ENCODE measurements around the gene TEX53. TPM values are rescaled to one million over a fixed set of nuclear protein-coding genes. Genes with fewer than 3 reads are reported as not detected.

TEX53 gene
- total RNA-seq, 2 donors from 2014 or later, result not detected

DNA sequence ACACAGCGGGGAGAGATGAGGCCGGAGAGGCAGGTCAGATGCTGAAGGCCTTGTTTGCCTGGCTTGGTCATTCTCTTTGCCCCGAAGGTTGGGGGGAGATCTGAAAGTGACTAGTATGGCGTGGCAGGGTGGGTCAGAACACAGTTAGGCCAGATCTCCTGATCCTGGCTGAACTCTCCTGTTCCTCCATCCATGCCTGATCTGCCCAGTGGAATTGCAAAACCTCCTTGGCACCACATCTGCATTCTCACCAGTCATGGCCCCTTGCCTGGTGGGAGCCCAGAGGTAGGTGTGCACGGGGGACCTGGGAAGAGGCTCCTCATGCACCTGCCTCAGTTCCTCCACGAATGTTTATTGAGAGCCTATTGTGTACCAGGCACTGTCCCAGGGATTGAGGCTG is 23.2 kb downstream of the TEX53 start:
- Histone ChIP-seq H3K9me3 (ENCODE audit: control insufficient read depth, low read length) (no peaks in the 10 kb centered on the region), H3K4me1 (ENCODE audit: control insufficient read depth, insufficient read depth, low read length) (no peaks in the 10 kb centered on the region), H3K27ac (ENCODE audit: low read depth, low read length) (no peak overlapping the region), H3K36me3 (ENCODE audit: control insufficient read depth, insufficient read depth, low read length) (peaks cover 12% of the 10 kb centered on the region), H3K4me3 (ENCODE audit: low read length) (no peak overlapping the region), H3K9ac (ENCODE audit: extremely low read depth, low read length, poor library complexity, severe bottlenecking) (no peak overlapping the region), H3K27me3 (ENCODE audit: control insufficient read depth, insufficient read depth, low read length, poor library complexity, severe bottlenecking) (no peaks in the 10 kb centered on the region)
- Mint-ChIP-seq H3K27me3 (ENCODE audit: insufficient read depth) (no peaks in the 10 kb centered on the region), H3K36me3 (ENCODE audit: low read depth) (peaks cover 29% of the 10 kb centered on the region), H3K4me3 (no peak overlapping the region), H3K27ac (no peak overlapping the region), H3K4me1 (no peaks in the 10 kb centered on the region), H3K9me3 (no peaks in the 10 kb centered on the region)
- DNase-seq, result no peak
- WGBS, 2 experiments (ENCODE audit: insufficient coverage in 1 of 2, insufficient read length in 1 of 2), result 91% methylated on average over 5 to 6 of the region's 6 CpGs
- TF ChIP-seq, protein P1, sequence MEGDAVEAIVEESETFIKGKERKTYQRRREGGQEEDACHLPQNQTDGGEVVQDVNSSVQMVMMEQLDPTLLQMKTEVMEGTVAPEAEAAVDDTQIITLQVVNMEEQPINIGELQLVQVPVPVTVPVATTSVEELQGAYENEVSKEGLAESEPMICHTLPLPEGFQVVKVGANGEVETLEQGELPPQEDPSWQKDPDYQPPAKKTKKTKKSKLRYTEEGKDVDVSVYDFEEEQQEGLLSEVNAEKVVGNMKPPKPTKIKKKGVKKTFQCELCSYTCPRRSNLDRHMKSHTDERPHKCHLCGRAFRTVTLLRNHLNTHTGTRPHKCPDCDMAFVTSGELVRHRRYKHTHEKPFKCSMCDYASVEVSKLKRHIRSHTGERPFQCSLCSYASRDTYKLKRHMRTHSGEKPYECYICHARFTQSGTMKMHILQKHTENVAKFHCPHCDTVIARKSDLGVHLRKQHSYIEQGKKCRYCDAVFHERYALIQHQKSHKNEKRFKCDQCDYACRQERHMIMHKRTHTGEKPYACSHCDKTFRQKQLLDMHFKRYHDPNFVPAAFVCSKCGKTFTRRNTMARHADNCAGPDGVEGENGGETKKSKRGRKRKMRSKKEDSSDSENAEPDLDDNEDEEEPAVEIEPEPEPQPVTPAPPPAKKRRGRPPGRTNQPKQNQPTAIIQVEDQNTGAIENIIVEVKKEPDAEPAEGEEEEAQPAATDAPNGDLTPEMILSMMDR (conservative IDR thresholded peaks at IDR 0.05), result no peak

DNA sequence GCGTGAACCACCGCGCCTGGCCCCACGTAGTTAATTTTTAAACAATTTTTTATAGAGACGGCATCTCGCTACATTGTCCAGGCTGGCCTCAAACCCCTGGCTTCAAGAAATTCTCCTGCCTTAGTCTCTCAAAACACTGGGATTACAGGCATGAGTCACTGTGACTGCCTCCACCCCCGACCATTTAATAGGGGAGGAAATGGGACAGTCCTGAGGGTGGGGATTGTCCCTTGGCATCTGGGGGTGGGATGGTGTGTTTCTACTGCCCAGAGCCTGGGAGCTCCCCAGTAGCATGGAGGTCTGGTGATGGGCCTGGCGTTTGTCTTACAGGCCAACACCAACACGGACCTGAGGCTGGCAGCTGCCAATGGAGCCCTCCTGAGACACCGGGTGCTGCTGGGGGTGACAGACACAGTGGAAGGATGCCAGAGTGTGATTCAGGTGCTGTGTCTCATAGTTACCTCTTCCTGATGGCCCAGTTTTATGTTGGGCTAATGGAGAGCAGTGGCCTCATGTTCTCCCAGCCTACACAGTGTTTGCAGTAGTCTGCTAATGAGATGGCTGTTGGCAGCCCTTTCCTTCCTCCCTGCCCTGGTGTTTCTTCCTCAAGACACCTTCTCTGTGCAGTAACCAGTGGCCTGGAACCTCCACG is 24.0 kb downstream of the TEX53 start:
- Mint-ChIP-seq H3K27ac (no peak overlapping the region), H3K4me1 (no peaks in the 10 kb centered on the region), H3K36me3 (ENCODE audit: low read depth) (peaks cover 35% of the 10 kb centered on the region), H3K9me3 (no peaks in the 10 kb centered on the region), H3K27me3 (ENCODE audit: insufficient read depth) (no peaks in the 10 kb centered on the region), H3K4me3 (no peak overlapping the region)
- DNase-seq, result no peak
- H3K4me3 ChIP-seq (ENCODE audit: low read length), result no peak overlapping the region
- H3K9ac ChIP-seq (ENCODE audit: extremely low read depth, low read length, poor library complexity, severe bottlenecking), result no peak overlapping the region
- WGBS, 2 experiments (ENCODE audit: insufficient coverage in 1 of 2, insufficient read length in 1 of 2), result 91 to 94% methylated on average over 9 to 11 of the region's 11 CpGs
- TF ChIP-seq, protein P1 (conservative IDR thresholded peaks at IDR 0.05), result no peak
- no peaks in the 10 kb centered on the region for H3K27me3 ChIP-seq (ENCODE audit: control insufficient read depth, insufficient read depth, low read length, poor library complexity, severe bottlenecking)
- peaks cover 18% of the 10 kb centered on the region for H3K36me3 ChIP-seq (ENCODE audit: control insufficient read depth, insufficient read depth, low read length)
- H3K27ac ChIP-seq (ENCODE audit: low read depth, low read length), result no peak overlapping the region
- no peaks in the 10 kb centered on the region for H3K4me1 ChIP-seq (ENCODE audit: control insufficient read depth, insufficient read depth, low read length)
- no peaks in the 10 kb centered on the region for H3K9me3 ChIP-seq (ENCODE audit: control insufficient read depth, low read length)

DNA sequence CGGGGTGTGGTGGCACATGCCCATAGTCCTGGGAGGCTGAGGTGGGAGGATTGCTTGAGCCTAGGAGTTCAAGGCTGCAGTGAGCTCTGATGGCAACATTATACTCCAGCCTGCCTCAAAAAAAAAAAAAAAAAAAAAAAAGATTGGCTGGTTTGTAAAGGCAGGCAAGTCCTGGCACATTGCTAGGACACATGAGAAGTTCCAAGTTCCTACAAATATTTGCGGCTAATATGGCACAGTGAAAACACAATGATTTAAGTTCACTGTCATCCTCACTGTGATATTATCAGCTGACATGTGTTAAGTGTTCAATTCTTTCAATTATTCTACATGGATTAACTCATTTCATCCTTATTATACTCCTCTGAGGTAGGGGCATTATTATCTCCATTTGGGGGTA is 26.4 kb downstream of the TEX53 start:
- H3K4me3 ChIP-seq (ENCODE audit: low read length), result no peak overlapping the region
- H3K36me3 Mint-ChIP-seq (ENCODE audit: low read depth), result peaks cover 38% of the 10 kb centered on the region
- H3K4me1 ChIP-seq (ENCODE audit: control insufficient read depth, insufficient read depth, low read length), result no peaks in the 10 kb centered on the region
- H3K9ac ChIP-seq (ENCODE audit: extremely low read depth, low read length, poor library complexity, severe bottlenecking), result no peak overlapping the region
- WGBS, 2 experiments (ENCODE audit: insufficient coverage in 1 of 2, insufficient read length in 1 of 2), result 0% methylated on average over 2 of the region's 2 CpGs
- no peaks in the 10 kb centered on the region for H3K9me3 ChIP-seq (ENCODE audit: control insufficient read depth, low read length)
- peaks cover 28% of the 10 kb centered on the region for H3K36me3 ChIP-seq (ENCODE audit: control insufficient read depth, insufficient read depth, low read length)
- DNase-seq, result no peak
- H3K9me3 Mint-ChIP-seq, result no peaks in the 10 kb centered on the region
- H3K4me1 Mint-ChIP-seq, result no peaks in the 10 kb centered on the region
- no peak overlapping the region for H3K4me3 Mint-ChIP-seq
- H3K27me3 Mint-ChIP-seq (ENCODE audit: insufficient read depth), result no peaks in the 10 kb centered on the region
- H3K27ac Mint-ChIP-seq, result no peak overlapping the region
- TF ChIP-seq, protein P1 (conservative IDR thresholded peaks at IDR 0.05), result no peak
- no peak overlapping the region for H3K27ac ChIP-seq (ENCODE audit: low read depth, low read length)
- H3K27me3 ChIP-seq (ENCODE audit: control insufficient read depth, insufficient read depth, low read length, poor library complexity, severe bottlenecking), result no peaks in the 10 kb centered on the region
